A549 (cell line): ENCODE results near the gene MAP7D1. TPM values are rescaled to one million over a fixed set of nuclear protein-coding genes. Genes with fewer than 3 reads are reported as not detected.
A peak's percentile ranks its signal among the peaks of the same experiment; 100 is the strongest.

Experiments used
- ATAC-seq, 2 experiments: fragments of 200-7000 bp in 1 of 2; fragments of >200 bp in 1 of 2; cut with Nextera tagmentation in 1 of 2; cut with Tn5 transposase in 1 of 2; 3 replicates each; pipeline versions ENCODE4 v1.8.0 to v1.9.1; 2018 to 2020; ENCODE audit warnings: mild to moderate bottlenecking in 1 of 2, moderate library complexity in 1 of 2
- CTCF ChIA-PET: fragments of 300-600 bp; sonication (Branson Sonifier 250); formaldehyde crosslinking; extraction: SDS; loops from one replicate; lab custom pipeline; 2021; ENCODE audit warnings: antibody characterized with exemption, inconsistent platforms; lab: Yijun Ruan, JAX
- POLR2A ChIA-PET: fragments of 350-600 bp; formaldehyde crosslinking; extraction: SDS; loops from one replicate; lab custom pipeline; 2021; ENCODE audit warnings: antibody characterized with exemption, inconsistent platforms; lab: Yijun Ruan, JAX
- DNase-seq, 2 experiments: peaks; one replicate each; pipeline versions ENCODE4 v3.0.0 to v3.0.0-alpha.2; 2011 to 2016; ENCODE audit warnings: low read depth in 1 of 2, low spot score in 1 of 2
- FAIRE-seq: peaks from 2 replicates; lab custom pipeline; 2011; peaks lifted over from hg19 to GRCh38; lab: Jason Lieb, UNC
- H3K27ac ChIP-seq, 2 experiments: fragments of >200 bp; sonication (Bioruptor Twin); formaldehyde crosslinking; 3 replicates each; pipeline ENCODE4 v1.5.1; 2016 to 2017
- H3K4me1 ChIP-seq: fragments of >200 bp; sonication (Bioruptor Twin); formaldehyde crosslinking; 3 replicates; pipeline ENCODE4 v1.6.1; 2016
- H3K4me2 ChIP-seq: fragments of >200 bp; sonication (Bioruptor Twin); formaldehyde crosslinking; 3 replicates; pipeline ENCODE4 v1.6.1; 2016
- H3K4me3 ChIP-seq: fragments of >200 bp; sonication (Bioruptor Twin); formaldehyde crosslinking; 3 replicates; pipeline ENCODE4 v1.5.1; 2016
- H3K9me3 ChIP-seq: fragments of >200 bp; sonication (Bioruptor Twin); formaldehyde crosslinking; 3 replicates; pipeline ENCODE4 v1.6.1; 2016
- CBX2 ChIP-seq: fragments of 200-600 bp; sonication (generic); IDR thresholded peaks from 2 replicates; pipeline ENCODE4 v1.6.1; 2016; ENCODE audit warnings: low read depth, mild to moderate bottlenecking, borderline replicate concordance
- CEBPB ChIP-seq, 2 experiments: fragments of >200 bp in 1 of 2; sonication (Bioruptor Twin) in 1 of 2; formaldehyde crosslinking in 1 of 2; IDR thresholded peaks; 2 replicates each; pipeline ENCODE4 v1.6.1; 2012 to 2016
- CHD2 ChIP-seq: fragments of 150-350 bp; IDR thresholded peaks from 2 replicates; pipeline ENCODE4 v1.6.1; 2014; ENCODE audit warnings: low read length; ENCODE audit not compliant: partially characterized antibody
- EHF ChIP-seq: fragments of 250-450 bp; sonication (Bioruptor Pico); IDR thresholded peaks from 2 replicates; pipeline ENCODE4 v1.5.0; 2020; ENCODE audit warnings: mild to moderate bottlenecking
- FOSB ChIP-seq: fragments of 250-450 bp; sonication (Bioruptor Pico); IDR thresholded peaks from 2 replicates; pipeline ENCODE4 v1.5.0; 2020; ENCODE audit warnings: mild to moderate bottlenecking, moderate library complexity
- HES2 ChIP-seq: fragments of >200 bp; sonication (Bioruptor Twin); formaldehyde crosslinking; IDR thresholded peaks from 2 replicates; pipeline ENCODE4 v1.6.1; 2016
- HOXA7 ChIP-seq: fragments of 250-450 bp; sonication (Bioruptor Pico); IDR thresholded peaks from 2 replicates; pipeline ENCODE4 v1.5.0; 2020; ENCODE audit warnings: mild to moderate bottlenecking, moderate library complexity
- HOXB5 ChIP-seq: fragments of 250-450 bp; sonication (Bioruptor Pico); IDR thresholded peaks from 2 replicates; pipeline ENCODE4 v1.5.0; 2020; ENCODE audit warnings: mild to moderate bottlenecking, moderate library complexity
- JUN ChIP-seq, 2 experiments: fragments of >200 bp; sonication (Bioruptor Twin); formaldehyde crosslinking; IDR thresholded peaks; 2 replicates in 1 of 2; 3 replicates in 1 of 2; pipeline ENCODE4 v1.6.1; 2016 to 2017
- KDM5A ChIP-seq: fragments of 200-600 bp; sonication (generic); IDR thresholded peaks from 2 replicates; pipeline ENCODE4 v1.6.1; 2016; ENCODE audit warnings: antibody characterized with exemption, mild to moderate bottlenecking
- MAZ ChIP-seq: fragments of 150-350 bp; IDR thresholded peaks from 2 replicates; pipeline ENCODE4 v1.6.1; 2014; ENCODE audit warnings: antibody characterized with exemption, low read depth, low read length, borderline replicate concordance
- MYC ChIP-seq: IDR thresholded peaks from 2 replicates; pipeline ENCODE4 v1.6.1; 2012; ENCODE audit warnings: mild to moderate bottlenecking, inconsistent platforms, low read length, improper control_type of control experiment, borderline replicate concordance
- NFE2L2 ChIP-seq: fragments of 150-350 bp; conservative IDR thresholded peaks from 2 replicates; pipeline ENCODE4 v1.6.1; 2014; ENCODE audit warnings: low read length
- NR3C1 ChIP-seq: fragments of >200 bp; sonication (Bioruptor Twin); formaldehyde crosslinking; IDR thresholded peaks from 3 replicates; pipeline ENCODE4 v1.6.1; 2017
- PHF8 ChIP-seq: fragments of 200-600 bp; sonication (generic); IDR thresholded peaks from 2 replicates; pipeline ENCODE4 v1.6.1; 2016; ENCODE audit warnings: low read depth, mild to moderate bottlenecking, antibody characterized with exemption, moderate library complexity, borderline replicate concordance
- POLR2A ChIP-seq: IDR thresholded peaks from 2 replicates; pipeline ENCODE4 v1.6.1; 2012; ENCODE audit warnings: mild to moderate bottlenecking, low read length
- RAD21 ChIP-seq, 2 experiments: fragments of >200 bp in 1 of 2; sonication (Bioruptor Twin) in 1 of 2; formaldehyde crosslinking in 1 of 2; IDR thresholded peaks in 1 of 2; conservative IDR thresholded peaks in 1 of 2; 2 replicates in 1 of 2; 3 replicates in 1 of 2; pipeline ENCODE4 v1.6.1; 2012 to 2018; ENCODE audit warnings: inconsistent platforms in 1 of 2
- RCOR1 ChIP-seq: fragments of 150-350 bp; IDR thresholded peaks from 2 replicates; pipeline ENCODE4 v1.6.1; 2014; ENCODE audit warnings: antibody characterized with exemption, low read length, low read depth
- RNF2 ChIP-seq: fragments of 200-600 bp; sonication (generic); IDR thresholded peaks from 2 replicates; pipeline ENCODE4 v1.6.1; 2016; ENCODE audit warnings: low read depth, mild to moderate bottlenecking, antibody characterized with exemption, moderate library complexity, borderline replicate concordance
- TFCP2L1 ChIP-seq: fragments of 250-450 bp; sonication (Bioruptor Pico); IDR thresholded peaks from 2 replicates; pipeline ENCODE4 v1.5.0; 2021; ENCODE audit warnings: mild to moderate bottlenecking
- TP53 ChIP-seq: fragments of 250-450 bp; sonication (Bioruptor Pico); IDR thresholded peaks from 2 replicates; pipeline ENCODE4 v1.5.0; 2021; ENCODE audit warnings: mild to moderate bottlenecking, moderate library complexity
- USF2 ChIP-seq: fragments of 450-650 bp; IDR thresholded peaks from 2 replicates; pipeline ENCODE4 v1.6.1; 2014; ENCODE audit warnings: antibody characterized with exemption
- ZC3H11A ChIP-seq: fragments of 450-650 bp; IDR thresholded peaks from 2 replicates; pipeline ENCODE4 v1.6.1; 2014; ENCODE audit warnings: antibody characterized with exemption, mild to moderate bottlenecking
- ZSCAN20 ChIP-seq: fragments of 250-450 bp; sonication (Bioruptor Pico); IDR thresholded peaks from 2 replicates; pipeline ENCODE4 v1.8.0; 2022; ENCODE audit warnings: mild to moderate bottlenecking, moderate library complexity
- WGBS: methylation state at CpG from one replicate; pipeline ENCODE4 v1.1.6; 2017; ENCODE audit errors: missing lambda C conversion rate; 5-methylcytosine and 5-hydroxymethylcytosine counted together
- polyA plus RNA-seq, 4 experiments: library from polyadenylated mRNA; depleted of rRNA in 3 of 4; stranded (reverse); fragments of >200 nt; fragmentation: RNase III in 1 of 4; extraction: RNeasy Plus Mini Kit Qiagen cat#74134 plus additional on column Dnase treatment in 1 of 4; gene quantifications; 2 replicates in 3 of 4; 3 replicates in 1 of 4; pipeline ENCODE4 v1.2.3, GENCODE V29; 2011 to 2017

MAP7D1 gene
- polyA plus RNA-seq, 2 of the 4 experiments (the other 2 are of a cell fraction) = 16.4 to 74.9 TPM

- no peak overlapping the region for H3K4me3 ChIP-seq
- peak overlapping the region; percentile 98 for H3K27ac ChIP-seq
- CTCF ChIA-PET = interaction anchor here (3.8 to 5.2 kb wide), 3 partner anchors 10 to 135 kb away, joined by 49 to 114 read pairs (median 82); no protein-coding TSS in a partner anchor
- no peak for ATAC-seq
- whole genome bisulfite sequencing = 82% methylated on average over 2 of the region's 3 CpGs
- H3K9me3 ChIP-seq = no peaks in the 10 kb centered on the region
- TF ChIP-seq NR3C1 = no peak
- TF ChIP-seq NFE2L2 = no peak
- no peak for TF ChIP-seq JUN (IDR thresholded peaks at IDR 0.05)
- no peak for TF ChIP-seq TP53 (CRISPR knock-in tag)
- TF ChIP-seq, all 56 proteins: peak for 0
- no peak for FAIRE-seq
- H3K4me1 ChIP-seq = peaks cover 40% of the 10 kb centered on the region
- peak overlapping the region; percentile 92; the same call in 2 of the 3 replicates for H3K4me2 ChIP-seq
- no peak for DNase-seq
- POLR2A ChIA-PET = interaction anchor here (3.0 to 3.4 kb wide), 2 partner anchors 9 to 36 kb away, joined by 19 to 21 read pairs; no protein-coding TSS in a partner anchor
Measured at GRCh38 chr1:36151845-36152203, 4.1 kb upstream of the MAP7D1 start.

GRCh38 chr1:36153476-36153875 lies 2.5 kb upstream of the MAP7D1 start:
- CTCF ChIA-PET = interaction anchor here (0.6 to 5.2 kb wide), 8 partner anchors 9 to 269 kb away, joined by 3 to 82 read pairs (median 4); no protein-coding TSS in a partner anchor
- no peak overlapping the region for H3K4me2 ChIP-seq
- H3K27ac ChIP-seq = peak overlapping the region in 1 of 2 experiments; percentile 98; a peak in 3 of 6 replicates
- WGBS = 90% methylated on average over 6 of the region's 6 CpGs
- no peaks in the 10 kb centered on the region for H3K9me3 ChIP-seq
- peaks cover 43% of the 10 kb centered on the region for H3K4me1 ChIP-seq
- ATAC-seq (no peak), DNase-seq (no peak), FAIRE-seq (no peak)
- H3K4me3 ChIP-seq = no peak overlapping the region
- POLR2A ChIA-PET = no interaction called here
- TF ChIP-seq EHF (no peak), MYC (no peak), TFCP2L1 (CRISPR knock-in tag) (no peak), ZSCAN20 (CRISPR knock-in tag) (no peak), HOXA7 (no peak), CBX2 (no peak), POLR2A (no peak), HES2 (no peak), CEBPB (IDR thresholded peaks at IDR 0.05) (no peak), CHD2 (no peak)

GRCh38 chr1:36154335-36154734 lies 1.6 kb upstream of the MAP7D1 start:
- TF ChIP-seq RAD21 (conservative IDR thresholded peaks at IDR 0.05 in 1 of 2, IDR thresholded peaks at IDR 0.05 in 1 of 2) (no peak), MYC (no peak), USF2 (no peak), PHF8 (no peak), KDM5A (no peak), FOSB (no peak), ZSCAN20 (CRISPR knock-in tag) (no peak), RNF2 (no peak), ZC3H11A (no peak), MAZ (no peak), RCOR1 (no peak), HOXB5 (CRISPR knock-in tag) (no peak)
- TF ChIP-seq, all 56 proteins: peak for 0
- Histone ChIP-seq H3K27ac (peak overlapping the region; percentile 98 to 99; a peak in 5 of 6 replicates), H3K9me3 (no peaks in the 10 kb centered on the region), H3K4me3 (no peak overlapping the region), H3K4me2 (0 out of 3 replicates have a peak overlapping the region, but pooled peaks have one; percentile 99), H3K4me1 (peaks cover 51% of the 10 kb centered on the region)
- CTCF ChIA-PET = interaction anchor here (0.8 to 2.2 kb wide), 8 partner anchors 10 to 188 kb away, joined by 3 to 7 read pairs (median 4); no protein-coding TSS in a partner anchor
- FAIRE-seq = no peak
- WGBS = 96% methylated on average over 6 of the region's 6 CpGs
- no peak for DNase-seq
- POLR2A ChIA-PET = no interaction called here
- no peak for ATAC-seq
